PC-9 (cell line): ENCODE data around the gene LCTL. TPM values are rescaled to one million over a fixed set of nuclear protein-coding genes. Genes with fewer than 3 reads are reported as not detected.

Source experiments
- BruUV-seq: library from RNA; stranded (reverse); fragments of 400-500 nt; replicated peaks from 2 replicates; lab custom pipeline; 2021; lab: Mats Ljungman, UMichigan
- CTCF ChIA-PET: fragments of 300-600 bp; sonication (Branson Sonifier 250); formaldehyde crosslinking; loops from one replicate; lab custom pipeline; 2022; ENCODE audit warnings: antibody characterized with exemption; lab: Charles Lee
- POLR2A ChIA-PET: fragments of 300-600 bp; sonication (Branson Sonifier 250); formaldehyde crosslinking; loops from one replicate; lab custom pipeline; 2022; ENCODE audit warnings: antibody characterized with exemption; ENCODE audit not compliant: unreplicated experiment; lab: Charles Lee
- DNase-seq, 2 experiments: peaks; one replicate each; pipeline versions ENCODE4 v3.0.0 to v3.0.0-alpha.2; 2015 to 2022; ENCODE audit warnings: mixed read lengths in 1 of 2
- H2AFZ ChIP-seq: fragments of 200-600 bp; sonication (generic); 2 replicates; pipeline ENCODE4 v1.8.1; 2017; ENCODE audit warnings: antibody characterized with exemption
- H3F3A ChIP-seq: fragments of 200-600 bp; sonication (generic); 2 replicates; pipeline ENCODE4 v1.8.1; 2017; ENCODE audit warnings: antibody characterized with exemption, mild to moderate bottlenecking, low read depth; ENCODE audit not compliant: insufficient read depth
- H3K27ac ChIP-seq: fragments of 200-600 bp; sonication (generic); 2 replicates; pipeline ENCODE4 v1.6.1; 2016; ENCODE audit warnings: mixed run types
- H3K27me3 ChIP-seq: fragments of 200-600 bp; sonication (generic); 2 replicates; pipeline ENCODE4 v1.6.1; 2016; ENCODE audit warnings: low read depth, mixed run types; ENCODE audit not compliant: insufficient read depth
- H3K36me3 ChIP-seq: fragments of 200-600 bp; sonication (generic); 2 replicates; pipeline ENCODE4 v1.6.1; 2016; ENCODE audit warnings: low read depth, mixed run types
- H3K4me1 ChIP-seq: fragments of 200-600 bp; sonication (generic); replicated peaks from 2 replicates; pipeline ENCODE4 v1.6.1; 2016; ENCODE audit warnings: mixed run types; ENCODE audit not compliant: insufficient read depth
- H3K4me2 ChIP-seq: fragments of 200-600 bp; sonication (generic); 2 replicates; pipeline ENCODE4 v1.6.1; 2017; ENCODE audit warnings: mixed run types
- H3K4me3 ChIP-seq: fragments of 200-600 bp; sonication (generic); 2 replicates; pipeline ENCODE4 v1.6.1; 2016; ENCODE audit warnings: mixed run types
- H3K79me2 ChIP-seq: fragments of 200-600 bp; sonication (generic); 2 replicates; pipeline ENCODE4 v1.6.1; 2017; ENCODE audit warnings: low read depth, mixed run types
- H3K9me2 ChIP-seq: fragments of 200-600 bp; sonication (generic); 2 replicates; pipeline ENCODE4 v1.8.1; 2017; ENCODE audit warnings: mild to moderate bottlenecking; ENCODE audit not compliant: insufficient read depth
- H3K9me3 ChIP-seq: fragments of 200-600 bp; sonication (generic); 2 replicates; pipeline ENCODE4 v1.8.1; 2016; ENCODE audit warnings: low read depth; ENCODE audit not compliant: insufficient read depth
- H4K20me1 ChIP-seq: fragments of 200-600 bp; sonication (generic); 2 replicates; pipeline ENCODE4 v1.8.1; 2017; ENCODE audit not compliant: insufficient read depth
- CTCF ChIP-seq: fragments of 200-600 bp; sonication (generic); conservative IDR thresholded peaks from 2 replicates; pipeline ENCODE4 v1.6.1; 2017; ENCODE audit warnings: mixed run types, antibody characterized with exemption, mild to moderate bottlenecking, moderate library complexity
- EZH2 ChIP-seq: fragments of 200-600 bp; sonication (generic); IDR thresholded peaks from 2 replicates; pipeline ENCODE4 v1.8.0; 2017; ENCODE audit warnings: antibody characterized with exemption, low read depth
- intact Hi-C: fragments of 100-400 bp; cut with micrococcal nuclease; formaldehyde crosslinking; loops from one replicate; pipeline ENCODE4 v1.10.0; 2022; ENCODE audit not compliant: unreplicated experiment
- total RNA-seq: library from RNA; stranded (reverse); gene quantifications from 2 replicates; pipeline ENCODE4 v1.2.3, GENCODE V29; 2021

LCTL gene
- total RNA-seq, 1 experiment from 2014 or later = not detected

DNA sequence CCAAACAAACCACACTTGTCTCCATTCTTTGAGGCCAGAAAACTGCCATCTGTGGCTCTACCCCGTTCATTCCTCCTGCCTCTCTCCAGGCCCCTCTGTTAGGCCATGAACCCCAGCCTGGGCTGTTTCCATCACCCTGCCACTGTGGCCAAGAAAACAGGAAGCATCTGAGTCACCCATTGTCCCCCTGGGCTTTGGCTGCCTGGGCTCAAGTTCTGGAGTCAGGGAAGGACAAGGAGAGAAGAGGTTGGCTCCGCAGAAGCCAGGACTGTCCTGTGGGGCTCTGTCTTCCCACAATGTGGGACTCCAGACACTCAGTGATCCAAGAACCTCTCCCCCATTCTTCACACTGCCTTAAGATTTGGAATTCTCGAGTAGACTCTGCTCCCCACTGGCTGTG lies 14.8 kb upstream of the LCTL start:
- Histone ChIP-seq H3K79me2 (no peaks in the 10 kb centered on the region), H3K9me2 (no peaks in the 10 kb centered on the region), H2AFZ (no peak overlapping the region), H3K4me1 (no peaks in the 10 kb centered on the region), H3K36me3 (no peaks in the 10 kb centered on the region), H3K27me3 (no peaks in the 10 kb centered on the region), H3K4me3 (no peak overlapping the region), H3K27ac (no peak overlapping the region), H3K4me2 (no peak overlapping the region), H4K20me1 (no peaks in the 10 kb centered on the region), H3F3A (no peaks in the 10 kb centered on the region), H3K9me3 (no peaks in the 10 kb centered on the region)
- peak in 1 of 2 experiments; percentile 10 for DNase-seq
- ChIA-PET CTCF (no interaction called here), POLR2A (no interaction called here)
- no peak for TF ChIP-seq EZH2
- TF ChIP-seq CTCF = no peak
- intact Hi-C loops = no loop called here
- BruUV-seq = no TSS peak

DNA sequence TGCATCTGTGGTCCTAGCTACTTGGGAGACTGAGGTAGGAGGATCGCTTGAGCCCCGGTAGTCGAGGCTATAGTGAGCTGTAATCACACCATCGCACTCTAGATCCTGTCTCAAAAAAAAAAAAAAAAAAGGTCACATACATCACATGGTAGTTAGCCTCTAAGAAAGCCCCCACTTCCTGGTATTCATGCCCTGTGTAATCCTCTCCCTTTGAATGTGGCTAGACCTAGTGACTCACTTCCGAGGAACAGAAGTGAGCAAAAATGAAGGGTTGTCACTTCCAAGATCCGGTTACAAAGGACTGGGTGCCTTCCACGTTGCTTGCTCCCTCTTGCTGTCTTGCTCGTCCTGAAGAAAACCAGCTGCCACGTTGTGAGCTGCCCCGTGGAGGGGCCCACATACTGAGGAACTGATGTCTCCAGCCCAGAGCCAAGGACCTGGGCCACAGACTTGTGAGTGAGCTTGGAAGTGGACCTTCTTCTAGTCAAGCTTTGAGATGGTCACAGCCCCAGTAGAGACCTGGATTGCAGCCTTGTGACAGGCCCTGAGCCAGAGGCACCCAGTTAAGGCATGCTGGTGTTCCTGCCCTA lies 12.6 kb upstream of the LCTL start:
- H3K9me3 ChIP-seq = no peaks in the 10 kb centered on the region
- no peaks in the 10 kb centered on the region for H3K79me2 ChIP-seq
- no TSS peak for BruUV-seq
- no peak overlapping the region for H3K4me3 ChIP-seq
- no peaks in the 10 kb centered on the region for H3K9me2 ChIP-seq
- H3K27ac ChIP-seq = no peak overlapping the region
- intact Hi-C loops = no loop called here
- H3K4me1 ChIP-seq = no peaks in the 10 kb centered on the region
- ChIA-PET CTCF (interaction anchor here (0.7 to 0.8 kb wide), 5 partner anchors 33 to 687 kb away, joined by 4 to 10 read pairs (median 7); no protein-coding TSS in a partner anchor), POLR2A (interaction anchor here (0.6 kb wide), 1 partner anchor 782 kb away, joined by 5 read pairs; no protein-coding TSS in a partner anchor)
- no peaks in the 10 kb centered on the region for H3K36me3 ChIP-seq
- no peak overlapping the region for H2AFZ ChIP-seq
- H4K20me1 ChIP-seq = no peaks in the 10 kb centered on the region
- H3K4me2 ChIP-seq = no peak overlapping the region
- peak; percentile 9 to 46 for DNase-seq
- no peaks in the 10 kb centered on the region for H3F3A ChIP-seq
- TF ChIP-seq EZH2 (no peak), CTCF (no peak)
- no peaks in the 10 kb centered on the region for H3K27me3 ChIP-seq

DNA sequence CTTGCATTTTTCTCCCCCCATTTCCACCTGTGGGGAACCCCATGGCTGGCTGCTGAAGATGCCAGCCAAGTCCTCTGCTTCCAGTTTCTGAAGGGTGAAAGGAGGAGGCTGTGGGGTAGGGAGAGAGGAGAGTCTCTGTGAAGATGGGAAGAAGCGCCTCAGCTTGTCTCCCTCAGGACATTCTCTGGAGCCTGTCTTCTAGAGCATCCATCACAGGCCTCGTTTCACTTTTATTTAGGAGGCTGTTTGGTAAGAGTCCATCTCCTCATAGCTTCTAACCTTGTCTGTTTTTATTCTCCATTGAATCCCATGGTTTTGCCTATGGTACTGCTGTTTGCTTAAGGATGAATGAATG lies 8.8 kb upstream of the LCTL start:
- CTCF ChIA-PET = no interaction called here

More for the DNA sequence above, 8.8 kb upstream of the LCTL start:
- TF ChIP-seq CTCF = no peak
- TF ChIP-seq EZH2 = no peak
- H3F3A ChIP-seq = no peaks in the 10 kb centered on the region
- H3K9me2 ChIP-seq = no peaks in the 10 kb centered on the region
- no peaks in the 10 kb centered on the region for H3K79me2 ChIP-seq
- BruUV-seq = no TSS peak
- H2AFZ ChIP-seq = no peak overlapping the region
- H3K27ac ChIP-seq = no peak overlapping the region
- no peak overlapping the region for H3K4me2 ChIP-seq
- H4K20me1 ChIP-seq = no peaks in the 10 kb centered on the region
- H3K36me3 ChIP-seq = no peaks in the 10 kb centered on the region
- H3K27me3 ChIP-seq = no peaks in the 10 kb centered on the region
- POLR2A ChIA-PET = no interaction called here
- no peaks in the 10 kb centered on the region for H3K9me3 ChIP-seq
- intact Hi-C loops = no loop called here
- no peak for DNase-seq
- H3K4me1 ChIP-seq = no peaks in the 10 kb centered on the region
- H3K4me3 ChIP-seq = no peak overlapping the region
